CD4-positive, alpha-beta T cell (primary cell): ENCODE measurements around the gene TSPAN32. TPM values are rescaled to one million over a fixed set of nuclear protein-coding genes. Genes with fewer than 3 reads are reported as not detected.

Experiments used
- ATAC-seq: fragments of 200-7000 bp; cut with Tn5 transposase; one replicate; pipeline ENCODE4 v1.10.0; 2022; ENCODE audit warnings: mild to moderate bottlenecking; ENCODE audit not compliant: poor library complexity
- CTCF ChIA-PET: fragments of 350-600 bp; sonication (Branson Sonifier 250); formaldehyde crosslinking; loops from one replicate; lab custom pipeline; 2021; ENCODE audit warnings: antibody characterized with exemption, inconsistent platforms; lab: Charles Lee
- POLR2A ChIA-PET: fragments of 350-600 bp; sonication (Branson Sonifier 250); formaldehyde crosslinking; loops from one replicate; lab custom pipeline; 2021; ENCODE audit warnings: antibody characterized with exemption, inconsistent platforms; lab: Charles Lee
- DNase-seq, 14 experiments: peaks; one replicate each; pipeline ENCODE4 v3.0.0-alpha.2; 2013 to 2020; ENCODE audit warnings: mixed read lengths in 2 of 14
- H3K27ac ChIP-seq, 2 donors: one replicate each; pipeline versions ENCODE4 v1.5.1 to v1.7.0; 2013; ENCODE audit warnings: low read length in 2 of 2, low read depth in 1 of 2, mild to moderate bottlenecking in 1 of 2
- H3K27me3 ChIP-seq, 2 experiments: 1 replicate in 1 of 2; 2 replicates in 1 of 2; pipeline versions ENCODE4 v1.6.1 to v1.7.0; 2013; ENCODE audit warnings: low read length in 2 of 2, control low read depth in 1 of 2, mild to moderate bottlenecking in 1 of 2, moderate library complexity in 1 of 2; ENCODE audit not compliant: insufficient read depth in 2 of 2, control insufficient read depth in 1 of 2
- H3K36me3 ChIP-seq: one replicate; pipeline ENCODE4 v1.6.1; 2013; ENCODE audit warnings: low read length, control low read depth; ENCODE audit not compliant: insufficient read depth
- H3K4me1 ChIP-seq: one replicate; pipeline ENCODE4 v1.6.1; 2013; ENCODE audit warnings: low read length, control low read depth; ENCODE audit not compliant: insufficient read depth
- H3K4me3 ChIP-seq: one replicate; pipeline ENCODE4 v1.5.1; 2013; ENCODE audit warnings: mild to moderate bottlenecking, low read length, moderate library complexity
- H3K9me3 ChIP-seq, 2 experiments: 1 replicate in 1 of 2; 2 replicates in 1 of 2; pipeline versions ENCODE4 v1.6.1 to v1.7.0; 2013; ENCODE audit warnings: low read length in 2 of 2, mild to moderate bottlenecking in 2 of 2, control low read depth in 1 of 2, moderate library complexity in 1 of 2; ENCODE audit not compliant: control insufficient read depth in 1 of 2, insufficient read depth in 1 of 2
- H3K27ac Mint-ChIP-seq: one replicate; pipeline ENCODE4 v1.8.0; 2020; ENCODE audit warnings: mixed read lengths
- H3K27me3 Mint-ChIP-seq: one replicate; pipeline ENCODE4 v1.8.0; 2021; ENCODE audit warnings: mixed read lengths
- H3K36me3 Mint-ChIP-seq: one replicate; pipeline ENCODE4 v1.8.0; 2021; ENCODE audit warnings: low read depth, mixed read lengths
- H3K4me1 Mint-ChIP-seq: one replicate; pipeline ENCODE4 v1.8.0; 2021; ENCODE audit warnings: low read depth, mixed read lengths
- H3K4me3 Mint-ChIP-seq: one replicate; pipeline ENCODE4 v1.8.0; 2020; ENCODE audit warnings: mild to moderate bottlenecking, mixed read lengths
- H3K9me3 Mint-ChIP-seq: one replicate; pipeline ENCODE4 v1.8.0; 2020; ENCODE audit warnings: mixed read lengths
- intact Hi-C, 2 experiments: fragments of 100-400 bp; cut with DNase I in 1 of 2; cut with micrococcal nuclease in 1 of 2; formaldehyde crosslinking; loops; one replicate each; pipeline versions ENCODE4 v1.15.1 to v1.9.0; 2023 to 2025; cut with DNase I, micrococcal nuclease
- total RNA-seq, 174 experiments: library from RNA in 2 of 174; stranded (reverse) in 2 of 174; gene quantifications; one replicate each; pipeline ENCODE4 v1.2.3 and lab custom pipeline; 2021 to 2026
- TF ChIP-seq, protein P1 (sequence below): fragments of 200-600 bp; IDR thresholded peaks from one replicate; pipeline ENCODE4 v1.8.0; 2022; ENCODE audit warnings: antibody characterized with exemption, mild to moderate bottlenecking

The TSPAN32 gene
- total RNA-seq, 2 experiments from 2014 or later, result 81.8 TPM

DNA sequence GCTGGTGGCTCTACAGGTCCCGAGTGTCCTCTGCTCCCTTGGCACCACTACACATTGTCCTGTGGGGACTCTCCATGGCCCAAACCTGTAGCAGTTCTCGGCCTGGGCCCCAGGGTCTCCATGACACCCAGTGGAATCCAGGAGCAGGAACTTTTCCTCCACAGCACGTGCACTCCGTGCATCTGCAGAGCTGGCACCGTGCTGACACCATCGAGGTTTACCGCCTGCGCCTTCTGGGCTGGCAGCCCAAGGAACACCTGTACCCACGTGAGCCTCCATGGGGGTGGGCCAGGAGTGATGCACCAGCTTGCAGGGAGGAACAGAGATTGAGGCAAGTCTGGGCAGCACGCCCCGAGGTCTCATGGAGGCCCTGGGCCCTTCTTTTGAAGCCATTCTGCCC is 25.2 kb downstream of the TSPAN32 start:
- Histone ChIP-seq H3K27me3 (peaks cover 4 to 6% of the 10 kb centered on the region in 2 experiments), H3K9me3 (peaks cover 0 to 25% of the 10 kb centered on the region in 2 experiments), H3K36me3 (no peaks in the 10 kb centered on the region), H3K4me1 (no peaks in the 10 kb centered on the region), H3K27ac (no peak overlapping the region), H3K4me3 (no peak overlapping the region)
- POLR2A ChIA-PET, result interaction anchor here (1.6 kb wide), 1 partner anchor 11 kb away, joined by 6 read pairs; no protein-coding TSS in a partner anchor
- H3K4me1 Mint-ChIP-seq, result no peaks in the 10 kb centered on the region
- peaks cover 10% of the 10 kb centered on the region for H3K27me3 Mint-ChIP-seq
- ATAC-seq (no peak), DNase-seq (no peak)
- H3K36me3 Mint-ChIP-seq, result no peaks in the 10 kb centered on the region
- no peak overlapping the region for H3K27ac Mint-ChIP-seq
- TF ChIP-seq, protein P1, sequence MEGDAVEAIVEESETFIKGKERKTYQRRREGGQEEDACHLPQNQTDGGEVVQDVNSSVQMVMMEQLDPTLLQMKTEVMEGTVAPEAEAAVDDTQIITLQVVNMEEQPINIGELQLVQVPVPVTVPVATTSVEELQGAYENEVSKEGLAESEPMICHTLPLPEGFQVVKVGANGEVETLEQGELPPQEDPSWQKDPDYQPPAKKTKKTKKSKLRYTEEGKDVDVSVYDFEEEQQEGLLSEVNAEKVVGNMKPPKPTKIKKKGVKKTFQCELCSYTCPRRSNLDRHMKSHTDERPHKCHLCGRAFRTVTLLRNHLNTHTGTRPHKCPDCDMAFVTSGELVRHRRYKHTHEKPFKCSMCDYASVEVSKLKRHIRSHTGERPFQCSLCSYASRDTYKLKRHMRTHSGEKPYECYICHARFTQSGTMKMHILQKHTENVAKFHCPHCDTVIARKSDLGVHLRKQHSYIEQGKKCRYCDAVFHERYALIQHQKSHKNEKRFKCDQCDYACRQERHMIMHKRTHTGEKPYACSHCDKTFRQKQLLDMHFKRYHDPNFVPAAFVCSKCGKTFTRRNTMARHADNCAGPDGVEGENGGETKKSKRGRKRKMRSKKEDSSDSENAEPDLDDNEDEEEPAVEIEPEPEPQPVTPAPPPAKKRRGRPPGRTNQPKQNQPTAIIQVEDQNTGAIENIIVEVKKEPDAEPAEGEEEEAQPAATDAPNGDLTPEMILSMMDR, result no peak
- H3K4me3 Mint-ChIP-seq, result no peak overlapping the region
- intact Hi-C loops, result no loop called here
- CTCF ChIA-PET, result no interaction called here
- H3K9me3 Mint-ChIP-seq, result no peaks in the 10 kb centered on the region

DNA sequence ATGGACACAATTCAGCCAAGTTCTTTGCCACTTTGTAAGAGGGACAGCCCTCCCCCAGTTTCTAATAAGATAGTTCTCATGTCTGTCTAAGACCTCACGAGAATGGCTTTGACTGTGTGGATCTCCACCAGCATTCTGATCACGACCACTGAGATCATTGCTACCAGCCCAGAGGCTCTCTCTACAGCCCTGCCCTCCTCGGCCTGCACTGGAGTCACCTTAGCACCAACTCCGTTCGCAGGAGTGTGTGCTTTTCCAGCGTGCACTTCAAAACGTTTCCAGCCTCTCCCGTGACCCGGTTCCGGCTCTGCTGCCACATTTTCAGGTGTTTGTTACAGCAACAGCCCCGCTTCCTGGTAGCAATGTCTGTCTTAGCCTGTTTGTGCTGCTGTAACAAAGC is 26.2 kb downstream of the TSPAN32 start:
- H3K36me3 ChIP-seq, result no peaks in the 10 kb centered on the region
- ChIA-PET CTCF (no interaction called here), POLR2A (no interaction called here)
- H3K4me1 ChIP-seq, result no peaks in the 10 kb centered on the region
- H3K9me3 ChIP-seq, result peaks cover 0 to 25% of the 10 kb centered on the region in 2 experiments
- Mint-ChIP-seq H3K36me3 (no peaks in the 10 kb centered on the region), H3K9me3 (no peaks in the 10 kb centered on the region), H3K4me3 (no peak overlapping the region), H3K4me1 (no peaks in the 10 kb centered on the region), H3K27ac (no peak overlapping the region), H3K27me3 (peaks cover 10% of the 10 kb centered on the region)
- no peak overlapping the region for H3K4me3 ChIP-seq
- TF ChIP-seq, protein P1, result no peak
- DNase-seq (no peak), ATAC-seq (no peak)
- intact Hi-C loops, result no loop called here
- peaks cover 4 to 6% of the 10 kb centered on the region in 2 experiments for H3K27me3 ChIP-seq
- no peak overlapping the region for H3K27ac ChIP-seq

DNA sequence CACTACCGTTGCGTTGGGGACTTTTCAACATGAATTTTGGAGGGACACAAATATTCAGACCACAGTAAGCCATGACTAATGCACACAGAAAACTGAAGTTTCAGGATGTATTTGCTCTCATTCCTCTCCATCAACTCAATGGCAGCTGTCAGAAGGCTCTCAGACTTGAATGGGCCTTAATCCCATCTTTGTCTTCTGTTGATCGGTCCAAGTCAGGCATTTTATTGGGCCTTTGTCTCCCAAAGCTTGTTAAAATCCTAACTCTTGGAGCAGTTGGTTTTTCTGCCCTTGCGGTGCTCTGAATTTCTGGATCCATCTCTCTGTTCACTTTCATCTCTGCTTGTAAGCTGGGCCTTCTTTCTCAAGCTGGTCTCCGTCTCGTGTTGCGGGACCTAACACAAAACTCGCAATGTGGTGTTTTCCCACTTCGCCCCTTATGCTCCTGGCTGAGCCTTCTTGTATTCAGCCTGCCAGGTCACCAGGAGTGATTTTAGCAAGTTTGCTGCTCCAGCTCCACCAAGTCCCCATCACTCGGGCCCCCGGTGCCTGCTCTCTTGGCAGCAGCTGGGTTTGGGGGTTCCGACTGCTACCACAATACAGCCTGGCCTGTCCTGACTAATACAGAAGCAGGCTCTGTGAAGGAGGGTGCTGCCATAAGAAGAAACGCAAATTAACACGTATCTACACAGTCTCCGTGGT is 27.0 kb downstream of the TSPAN32 start:
- peaks cover 0 to 25% of the 10 kb centered on the region in 2 experiments for H3K9me3 ChIP-seq
- TF ChIP-seq, protein P1, result no peak
- Mint-ChIP-seq H3K9me3 (no peaks in the 10 kb centered on the region), H3K27me3 (peaks cover 10% of the 10 kb centered on the region), H3K27ac (no peak overlapping the region), H3K4me1 (no peaks in the 10 kb centered on the region), H3K36me3 (no peaks in the 10 kb centered on the region), H3K4me3 (no peak overlapping the region)
- H3K27ac ChIP-seq, result no peak overlapping the region
- ChIA-PET CTCF (no interaction called here), POLR2A (no interaction called here)
- peaks cover 4 to 6% of the 10 kb centered on the region in 2 experiments for H3K27me3 ChIP-seq
- no peaks in the 10 kb centered on the region for H3K4me1 ChIP-seq
- no peaks in the 10 kb centered on the region for H3K36me3 ChIP-seq
- intact Hi-C loops, result no loop called here
- no peak for DNase-seq
- H3K4me3 ChIP-seq, result no peak overlapping the region
- ATAC-seq, result no peak
